ENCODE data around the gene VTCN1. TPM values are rescaled to one million over a fixed set of nuclear protein-coding genes. Genes with fewer than 3 reads are reported as not detected.
"Not testable (repeated sequence)": the region's sequence is repeated elsewhere in the genome, so short reads cannot be mapped to it uniquely, and the experiment has no call there.

Gene VTCN1
- total and polyA plus RNA-seq, 2 of the 8 experiments (the other 6 are each of a cell fraction or from before 2014, with no cell fraction given) = 0.32 TPM; not detected in 1

GRCh38 chr1:117101858-117102257, 108.9 kb downstream of the VTCN1 start:
- 91% methylated on average over 3 of the region's 3 CpGs; no CpG with 5 or more reads in 1 of the 2 experiments for WGBS, 2 experiments (ENCODE audit: extremely low coverage in 1 of 2, insufficient coverage in 1 of 2, insufficient read length in 1 of 2, insufficient replicate concordance in 2 of 2, low coverage in 1 of 2, low lambda C conversion rate in 2 of 2, missing lambda C conversion rate in 1 of 2)
- H3K27ac ChIP-seq (ENCODE audit: low read depth, low read length); H3K9ac ChIP-seq (replicated peaks in 1 of 4; ENCODE audit: extremely low read depth in 1 of 4, low read depth in 3 of 4, low read length in 3 of 4); H3K79me1 ChIP-seq (ENCODE audit: low read depth, low read length); H4K8ac ChIP-seq (ENCODE audit: extremely low read depth, insufficient read depth, low read length); H2AFZ ChIP-seq (ENCODE audit: low read length); H4K5ac ChIP-seq (ENCODE audit: insufficient read length, low read depth, low read length); H2BK15ac ChIP-seq (ENCODE audit: low read length); H2BK12ac ChIP-seq (ENCODE audit: low read depth, low read length); H4K91ac ChIP-seq (replicated peaks; ENCODE audit: insufficient read length, low read length); H3K4me3 ChIP-seq (ENCODE audit: extremely low read depth in 1 of 4, insufficient read depth in 2 of 4, low read depth in 3 of 4, low read length in 4 of 4); H3K4me1 ChIP-seq (replicated peaks in 1 of 4; ENCODE audit: control insufficient read depth in 3 of 4, insufficient read depth in 4 of 4, low read length in 3 of 4); H3K14ac ChIP-seq (ENCODE audit: insufficient read length); H2BK20ac ChIP-seq (ENCODE audit: low read length); H3K56ac ChIP-seq (replicated peaks; ENCODE audit: insufficient read length, low read depth, low read length); DNase-seq (ENCODE audit: low read depth in 1 of 2, low spot score in 2 of 2); H3K79me2 ChIP-seq (ENCODE audit: control insufficient read depth in 1 of 2, insufficient read depth in 2 of 2, low read length in 2 of 2); H3K18ac ChIP-seq (ENCODE audit: extremely low read depth, low read length); FAIRE-seq; H3K27me3 ChIP-seq (replicated peaks in 1 of 4; ENCODE audit: control insufficient read depth in 3 of 4, extremely low read depth in 1 of 4, insufficient read depth in 3 of 4, low read length in 3 of 4); H3K23ac ChIP-seq (ENCODE audit: insufficient read length); H2BK120ac ChIP-seq (replicated peaks; ENCODE audit: low read depth, low read length); H2BK5ac ChIP-seq (ENCODE audit: low read depth, low read length); H3K4me2 ChIP-seq (ENCODE audit: insufficient read depth in 1 of 2, low read depth in 2 of 2, low read length in 2 of 2); H3K4ac ChIP-seq (replicated peaks; ENCODE audit: insufficient read length, low read depth, low read length); H3K23me2 ChIP-seq (ENCODE audit: low read depth, low read length); H3K9me3 ChIP-seq (ENCODE audit: insufficient read depth in 2 of 2, low read depth in 1 of 2, low read length in 1 of 2); H2AK5ac ChIP-seq (ENCODE audit: low read depth, low read length); H4K20me1 ChIP-seq (replicated peaks in 1 of 2; ENCODE audit: control insufficient read depth in 1 of 2, insufficient read depth in 2 of 2, low read length in 2 of 2): not testable (repeated sequence)
- POLR2A ChIA-PET (ENCODE audit: partially characterized antibody) = interaction anchor here (1.0 to 1.8 kb wide), 2 partner anchors 8 to 9 kb away, joined by 3 to 4 read pairs; no protein-coding TSS in a partner anchor
- CTCF ChIA-PET (ENCODE audit: partially characterized antibody) = interaction anchor here (1.1 to 3.3 kb wide), 4 partner anchors 8 to 183 kb away, joined by 3 to 15 read pairs (median 4); no protein-coding TSS in a partner anchor
- peaks cover 31 to 77% (median 59%) of the 10 kb centered on the region in 4 experiments for H3K36me3 ChIP-seq (ENCODE audit: control insufficient read depth in 2 of 4, insufficient read depth in 4 of 4, low read length in 3 of 4)

Measured in H1 (cell line).